ENCODE results near the gene GRK1. TPM values are rescaled to one million over a fixed set of nuclear protein-coding genes. Genes with fewer than 3 reads are reported as not detected.

GRK1 gene
- total and polyA plus RNA-seq, 2 experiments from 2014 or later: not detected

DNA sequence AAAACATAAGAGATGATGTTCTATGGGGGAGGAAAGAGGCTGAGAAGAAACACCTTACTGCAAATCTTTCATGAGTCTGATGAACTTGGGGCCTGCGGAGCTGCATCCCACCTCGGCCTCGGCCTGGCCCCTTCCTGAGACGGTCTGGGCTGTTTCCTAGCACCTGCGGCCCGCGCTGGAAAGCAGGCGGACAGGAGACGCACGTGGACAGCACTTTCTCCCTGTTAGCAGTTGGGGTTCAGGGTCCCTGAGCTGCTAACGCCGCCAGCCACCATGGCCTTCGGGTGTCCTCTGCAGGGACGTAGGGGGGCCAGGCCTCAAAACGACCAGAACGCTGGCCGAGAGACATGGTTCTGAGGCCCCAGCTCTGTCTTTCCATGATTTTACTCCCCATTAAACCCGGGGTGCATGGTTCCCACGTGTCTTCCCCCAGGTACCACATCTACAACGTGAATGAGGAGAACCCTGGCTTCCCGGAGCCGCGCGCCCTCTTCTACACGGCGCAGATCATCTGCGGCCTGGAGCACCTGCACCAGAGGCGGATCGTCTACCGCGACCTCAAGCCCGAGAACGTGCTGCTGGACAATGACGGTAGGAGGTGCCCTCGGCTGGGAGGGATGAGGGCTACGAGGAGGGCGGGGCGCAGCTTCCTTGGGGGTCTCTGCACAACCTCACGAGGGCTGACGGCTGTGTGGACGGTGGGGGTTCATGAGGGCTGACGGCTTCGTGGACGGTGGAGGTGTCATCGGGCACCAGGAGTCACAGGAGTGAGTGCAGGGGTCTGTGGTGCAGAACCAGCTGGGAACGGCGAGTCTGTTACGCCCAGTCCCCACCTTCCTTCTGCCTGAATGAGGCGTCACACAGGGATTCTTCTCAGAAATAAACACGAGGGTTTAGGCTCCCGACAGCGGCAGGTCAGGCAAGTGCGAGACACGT is 4.3 kb downstream of the GRK1 start:
- no peaks in the 10 kb centered on the region for H3K36me3 ChIP-seq (ENCODE audit: low read depth)
- no peak overlapping the region for H2AFZ ChIP-seq
- H3K27ac ChIP-seq: no peak overlapping the region
- no peaks in the 10 kb centered on the region for H3K79me2 ChIP-seq (ENCODE audit: insufficient read depth)
- H4K20me1 ChIP-seq (ENCODE audit: insufficient read depth): no peaks in the 10 kb centered on the region
- H3K4me1 ChIP-seq (ENCODE audit: insufficient read depth): no peaks in the 10 kb centered on the region
- no peak overlapping the region for H3K4me3 ChIP-seq
- H3K9ac ChIP-seq: no peak overlapping the region
- no peaks in the 10 kb centered on the region for H3K27me3 ChIP-seq (replicated peaks; ENCODE audit: insufficient read depth)
- no peak overlapping the region for H3K4me2 ChIP-seq (ENCODE audit: unreplicated experiment)
- no peak for DNase-seq
- TF ChIP-seq EZH2phosphoT487 (IDR thresholded peaks at IDR 0.05; ENCODE audit: insufficient read depth, low read depth) (no peak), EZH2 (IDR thresholded peaks at IDR 0.05; ENCODE audit: insufficient read depth, poor library complexity, severe bottlenecking) (no peak)
- H3K9me3 ChIP-seq (ENCODE audit: low read depth): no peaks in the 10 kb centered on the region
- in situ Hi-C loops (cut with MboI): no loop called here
- 87 to 88% methylated on average over 44 to 54 of the region's 54 CpGs for WGBS, 2 experiments (ENCODE audit: low coverage in 1 of 2, low lambda C conversion rate in 2 of 2, missing lambda C conversion rate in 2 of 2)
- no peaks in the 10 kb centered on the region for H3K9me2 ChIP-seq (ENCODE audit: insufficient read depth)
- no peaks in the 10 kb centered on the region; the same call in 1 of the 2 replicates for H3F3A ChIP-seq (ENCODE audit: insufficient read depth)

DNA sequence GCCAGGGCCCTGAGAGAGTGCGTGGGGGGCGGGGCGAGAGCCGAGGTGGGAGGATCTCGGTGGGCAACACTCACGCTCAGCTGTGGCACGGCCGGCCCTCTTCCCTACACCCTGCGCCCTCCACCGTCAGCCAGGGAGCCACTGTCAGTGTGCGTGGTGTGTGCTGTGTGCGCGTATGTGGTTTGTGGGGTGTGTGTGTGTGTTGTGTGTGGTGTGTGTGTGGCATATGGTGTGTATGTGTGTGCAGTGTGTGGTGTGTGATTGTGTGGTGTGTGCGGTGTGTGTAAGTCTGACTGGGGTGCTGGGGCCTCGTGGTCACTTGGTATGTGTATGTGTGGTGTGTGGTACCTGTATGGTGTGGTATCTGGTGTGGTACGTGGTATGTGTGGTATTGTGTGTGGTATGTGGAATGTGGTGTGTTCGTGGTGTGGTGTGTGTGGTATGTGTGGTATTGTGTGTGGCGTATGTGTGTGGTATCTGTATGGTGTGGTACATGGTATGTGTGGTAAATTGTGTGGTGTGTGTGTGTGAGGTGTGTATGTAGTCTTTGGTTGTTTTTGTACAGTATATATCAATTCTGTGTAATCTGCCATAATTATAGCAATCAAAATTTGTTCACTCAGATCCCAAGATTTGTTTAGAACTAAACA is 5.1 kb downstream of the GRK1 start:
- Histone ChIP-seq H3K4me3 (no peak overlapping the region), H4K20me1 (ENCODE audit: insufficient read depth) (no peaks in the 10 kb centered on the region), H3K36me3 (ENCODE audit: low read depth) (no peaks in the 10 kb centered on the region), H3K9ac (no peak overlapping the region), H3K27ac (no peak overlapping the region), H2AFZ (no peak overlapping the region), H3K4me1 (ENCODE audit: insufficient read depth) (no peaks in the 10 kb centered on the region), H3K9me2 (ENCODE audit: insufficient read depth) (no peaks in the 10 kb centered on the region), H3K4me2 (ENCODE audit: unreplicated experiment) (no peak overlapping the region), H3K79me2 (ENCODE audit: insufficient read depth) (no peaks in the 10 kb centered on the region), H3F3A (ENCODE audit: insufficient read depth) (no peaks in the 10 kb centered on the region), H3K27me3 (replicated peaks; ENCODE audit: insufficient read depth) (no peaks in the 10 kb centered on the region), H3K9me3 (ENCODE audit: low read depth) (no peaks in the 10 kb centered on the region)
- WGBS, 2 experiments (ENCODE audit: low coverage in 1 of 2, low lambda C conversion rate in 2 of 2, missing lambda C conversion rate in 2 of 2): 76 to 77% methylated on average over 18 of the region's 18 CpGs
- no peak for DNase-seq
- in situ Hi-C loops (cut with MboI): no loop called here
- TF ChIP-seq EZH2 (IDR thresholded peaks at IDR 0.05; ENCODE audit: insufficient read depth, poor library complexity, severe bottlenecking) (no peak), EZH2phosphoT487 (IDR thresholded peaks at IDR 0.05; ENCODE audit: insufficient read depth, low read depth) (no peak)

DNA sequence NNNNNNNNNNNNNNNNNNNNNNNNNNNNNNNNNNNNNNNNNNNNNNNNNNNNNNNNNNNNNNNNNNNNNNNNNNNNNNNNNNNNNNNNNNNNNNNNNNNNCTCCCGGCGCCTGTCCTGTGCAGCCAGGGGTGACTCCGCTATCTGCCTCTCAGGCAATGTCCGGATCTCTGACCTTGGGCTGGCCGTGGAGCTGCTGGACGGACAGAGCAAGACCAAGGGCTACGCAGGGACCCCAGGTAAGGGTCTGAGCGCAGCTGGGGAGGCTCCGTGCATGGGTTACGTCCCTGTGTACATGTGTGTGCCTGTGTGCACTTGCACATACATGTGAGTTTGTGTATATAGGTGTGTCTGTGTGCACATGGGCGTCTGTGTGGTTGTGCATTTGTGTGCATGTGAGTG is 55.9 kb downstream of the GRK1 start:
- Histone ChIP-seq H3K9ac (no peak overlapping the region), H3K27me3 (replicated peaks; ENCODE audit: insufficient read depth) (no peaks in the 10 kb centered on the region), H3K4me3 (no peak overlapping the region), H2AFZ (no peak overlapping the region), H3K79me2 (ENCODE audit: insufficient read depth) (no peaks in the 10 kb centered on the region), H3K4me2 (ENCODE audit: unreplicated experiment) (no peak overlapping the region), H3K36me3 (ENCODE audit: low read depth) (no peaks in the 10 kb centered on the region), H3F3A (ENCODE audit: insufficient read depth) (no peaks in the 10 kb centered on the region), H4K20me1 (ENCODE audit: insufficient read depth) (no peaks in the 10 kb centered on the region), H3K9me3 (ENCODE audit: low read depth) (no peaks in the 10 kb centered on the region), H3K4me1 (ENCODE audit: insufficient read depth) (no peaks in the 10 kb centered on the region), H3K27ac (no peak overlapping the region), H3K9me2 (ENCODE audit: insufficient read depth) (no peaks in the 10 kb centered on the region)
- DNase-seq: no peak
- TF ChIP-seq EZH2 (IDR thresholded peaks at IDR 0.05; ENCODE audit: insufficient read depth, poor library complexity, severe bottlenecking) (no peak), EZH2phosphoT487 (IDR thresholded peaks at IDR 0.05; ENCODE audit: insufficient read depth, low read depth) (no peak)
- WGBS, 2 experiments (ENCODE audit: low coverage in 1 of 2, low lambda C conversion rate in 2 of 2, missing lambda C conversion rate in 2 of 2): 68 to 73% methylated on average over 8 to 9 of the region's 11 CpGs
- in situ Hi-C loops (cut with MboI): no loop called here

DNA sequence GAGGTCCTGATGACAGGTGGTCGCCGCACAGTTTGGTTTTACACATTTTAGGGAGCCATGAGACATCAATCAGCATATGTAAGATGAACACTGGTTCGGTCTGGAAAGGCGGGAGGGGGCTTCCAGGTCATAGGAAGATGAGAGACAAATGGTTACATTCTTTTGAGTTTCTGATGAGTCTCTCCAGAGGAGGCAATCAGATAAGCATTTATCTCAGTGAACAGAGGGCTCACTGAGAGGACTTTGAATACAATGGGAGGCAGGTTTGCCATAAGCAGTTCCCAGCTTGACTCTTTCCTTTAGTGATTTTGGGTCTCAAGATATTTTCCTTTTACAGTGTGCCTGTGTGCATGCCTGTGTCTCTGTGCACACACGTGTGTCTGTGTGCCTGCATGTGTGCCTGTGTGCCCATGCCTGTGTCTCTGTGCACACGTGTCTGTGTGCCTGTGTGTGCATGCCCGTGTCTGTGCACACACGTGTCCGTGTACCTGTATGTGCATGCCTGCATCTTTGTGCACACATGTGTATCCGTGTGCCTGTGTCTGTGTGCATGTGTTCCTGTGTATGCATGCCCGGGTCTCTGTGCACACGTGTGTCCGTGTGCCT is 56.5 kb downstream of the GRK1 start:
- H3K9me3 ChIP-seq (ENCODE audit: low read depth): no peaks in the 10 kb centered on the region
- H2AFZ ChIP-seq: no peak overlapping the region
- H3K4me1 ChIP-seq (ENCODE audit: insufficient read depth): no peaks in the 10 kb centered on the region
- H3F3A ChIP-seq (ENCODE audit: insufficient read depth): no peaks in the 10 kb centered on the region
- no peaks in the 10 kb centered on the region for H4K20me1 ChIP-seq (ENCODE audit: insufficient read depth)
- in situ Hi-C loops (cut with MboI): no loop called here
- H3K27ac ChIP-seq: no peak overlapping the region
- no peaks in the 10 kb centered on the region for H3K36me3 ChIP-seq (ENCODE audit: low read depth)
- H3K9ac ChIP-seq: no peak overlapping the region
- no peak overlapping the region for H3K4me3 ChIP-seq
- H3K9me2 ChIP-seq (ENCODE audit: insufficient read depth): no peaks in the 10 kb centered on the region
- WGBS, 2 experiments (ENCODE audit: low coverage in 1 of 2, low lambda C conversion rate in 2 of 2, missing lambda C conversion rate in 2 of 2): 50 to 57% methylated on average over 13 of the region's 13 CpGs
- H3K79me2 ChIP-seq (ENCODE audit: insufficient read depth): no peaks in the 10 kb centered on the region
- no peak for DNase-seq
- TF ChIP-seq EZH2 (IDR thresholded peaks at IDR 0.05; ENCODE audit: insufficient read depth, poor library complexity, severe bottlenecking) (no peak), EZH2phosphoT487 (IDR thresholded peaks at IDR 0.05; ENCODE audit: insufficient read depth, low read depth) (no peak)
- no peak overlapping the region for H3K4me2 ChIP-seq (ENCODE audit: unreplicated experiment)
- no peaks in the 10 kb centered on the region for H3K27me3 ChIP-seq (replicated peaks; ENCODE audit: insufficient read depth)
